Measurements from ENCODE around the gene SLC6A15.

The SLC6A15 gene

GRCh38 chr12:84912198-84913128, at the start of gene SLC6A15:
TSS of gene SLC6A15 (minus strand) at chr12:84912799. CDS start at chr12:84892120, 20,679 bp downstream.
- peak; percentile 10 for DNase-seq (ENCODE audit: insufficient read length, low spot score)
- FAIRE-seq = no peak

- DNase-seq (ENCODE audit: insufficient read length, low spot score) = no peak
- FAIRE-seq = no peak
These were observed 48.3 kb upstream of the SLC6A15 start for GRCh38 chr12:84960918-84961317.

- no peak for DNase-seq (ENCODE audit: insufficient read length, low spot score)
- no peak for FAIRE-seq
These were observed 42.7 kb upstream of the SLC6A15 start for GRCh38 chr12:84955298-84955697.

GRCh38 chr12:84954415-84954814, 41.8 kb upstream of the SLC6A15 start:
- no peak for DNase-seq (ENCODE audit: insufficient read length, low spot score)
- FAIRE-seq = no peak

GRCh38 chr12:84950971-84951546, 38.5 kb upstream of the SLC6A15 start:
- FAIRE-seq = no peak
- DNase-seq (ENCODE audit: insufficient read length, low spot score) = no peak

- FAIRE-seq = no peak
- DNase-seq (ENCODE audit: insufficient read length, low spot score) = no peak
These were observed 34.2 kb upstream of the SLC6A15 start for GRCh38 chr12:84946753-84947152.

- FAIRE-seq = no peak
These were observed 24.8 kb upstream of the SLC6A15 start for GRCh38 chr12:84937415-84937814.

GRCh38 chr12:84929501-84929900, 16.9 kb upstream of the SLC6A15 start:
- DNase-seq (ENCODE audit: insufficient read length, low spot score) (no peak), FAIRE-seq (no peak)

More at GRCh38 chr12:84937415-84937814, 24.8 kb upstream of the SLC6A15 start:
- DNase-seq (ENCODE audit: insufficient read length, low spot score) = no peak

- DNase-seq (ENCODE audit: insufficient read length, low spot score) (no peak), FAIRE-seq (no peak)
These were observed 12.4 kb upstream of the SLC6A15 start for GRCh38 chr12:84924981-84925380.

GRCh38 chr12:84922693-84923092, 10.1 kb upstream of the SLC6A15 start:
- no peak for DNase-seq (ENCODE audit: insufficient read length, low spot score)
- no peak for FAIRE-seq

GRCh38 chr12:84920331-84920730, 7.7 kb upstream of the SLC6A15 start:
- FAIRE-seq (no peak), DNase-seq (ENCODE audit: insufficient read length, low spot score) (no peak)

GRCh38 chr12:84919271-84919670, 6.7 kb upstream of the SLC6A15 start:
- FAIRE-seq = no peak
- DNase-seq (ENCODE audit: insufficient read length, low spot score) = no peak

- no peak for DNase-seq (ENCODE audit: insufficient read length, low spot score)
- no peak for FAIRE-seq
These were observed 523 bp upstream of the SLC6A15 start for GRCh38 chr12:84913129-84913515.

GRCh38 chr12:84911271-84912197, 1.1 kb downstream of the SLC6A15 start:
- peak; percentile 39 for DNase-seq (ENCODE audit: insufficient read length, low spot score)

GRCh38 chr12:84910549-84911241, 1.9 kb downstream of the SLC6A15 start:
- DNase-seq (ENCODE audit: insufficient read length, low spot score) (no peak), FAIRE-seq (no peak)

More at GRCh38 chr12:84911271-84912197, 1.1 kb downstream of the SLC6A15 start:
- FAIRE-seq = no peak

GRCh38 chr12:84904051-84904450, 8.5 kb downstream of the SLC6A15 start:
- DNase-seq (ENCODE audit: insufficient read length, low spot score) = no peak
- no peak for FAIRE-seq

GRCh38 chr12:84891106-84891838, 21.3 kb downstream of the SLC6A15 start:
- FAIRE-seq = no peak
- DNase-seq (ENCODE audit: insufficient read length, low spot score) = no peak

- FAIRE-seq = no peak
- no peak for DNase-seq (ENCODE audit: insufficient read length, low spot score)
These were observed 22.8 kb downstream of the SLC6A15 start for GRCh38 chr12:84889818-84890217.

GRCh38 chr12:84888861-84889260, 23.7 kb downstream of the SLC6A15 start:
- FAIRE-seq (no peak), DNase-seq (ENCODE audit: insufficient read length, low spot score) (no peak)

- FAIRE-seq = no peak
- no peak for DNase-seq (ENCODE audit: insufficient read length, low spot score)
These were observed 35.3 kb downstream of the SLC6A15 start for GRCh38 chr12:84877340-84877739.

Measured in HTR-8/SVneo (cell line).